GM23338 (cell line): ENCODE data around the gene CYTL1. TPM values are rescaled to one million over a fixed set of nuclear protein-coding genes. Genes with fewer than 3 reads are reported as not detected.

Experiments
- ATAC-seq: fragments of 200-7000 bp; cut with Tn5 transposase; 3 replicates; pipeline ENCODE4 v1.9.1; 2020
- DNase-seq: peaks from one replicate; pipeline ENCODE4 v3.0.0-alpha.2; 2015; ENCODE audit warnings: low spot score
- H2AFZ ChIP-seq: fragments of 200-600 bp; sonication (generic); 2 replicates; pipeline ENCODE4 v1.8.0; 2016; ENCODE audit warnings: antibody characterized with exemption, mild to moderate bottlenecking, moderate library complexity
- H3F3A ChIP-seq: fragments of 200-600 bp; sonication (generic); replicated peaks from 2 replicates; pipeline ENCODE4 v1.8.0; 2017; ENCODE audit warnings: antibody characterized with exemption, mixed run types, low read depth
- H3K27ac ChIP-seq: fragments of 200-600 bp; sonication (generic); 2 replicates; pipeline ENCODE4 v1.6.1; 2016; ENCODE audit warnings: low read depth
- H3K27me3 ChIP-seq: fragments of 200-600 bp; sonication (generic); 2 replicates; pipeline ENCODE4 v1.8.0; 2016; ENCODE audit warnings: mild to moderate bottlenecking, mixed run types, moderate library complexity; ENCODE audit not compliant: insufficient read depth
- H3K36me3 ChIP-seq: fragments of 200-600 bp; sonication (generic); 2 replicates; pipeline ENCODE4 v1.8.0; 2016; ENCODE audit warnings: mild to moderate bottlenecking; ENCODE audit not compliant: insufficient read depth
- H3K4me1 ChIP-seq: fragments of 200-600 bp; sonication (generic); 2 replicates; pipeline ENCODE4 v1.8.0; 2016; ENCODE audit warnings: mild to moderate bottlenecking, moderate library complexity; ENCODE audit not compliant: insufficient read depth
- H3K4me2 ChIP-seq: fragments of 200-600 bp; sonication (generic); 2 replicates; pipeline ENCODE4 v1.7.1; 2017; ENCODE audit warnings: mixed run types
- H3K4me3 ChIP-seq: fragments of 200-600 bp; sonication (generic); 2 replicates; pipeline ENCODE4 v1.6.1; 2016; ENCODE audit warnings: mixed run types
- H3K79me2 ChIP-seq: fragments of 200-600 bp; sonication (generic); replicated peaks from 2 replicates; pipeline ENCODE4 v1.8.0; 2017; ENCODE audit warnings: mild to moderate bottlenecking; ENCODE audit not compliant: insufficient read depth
- H3K9me2 ChIP-seq: fragments of 200-600 bp; sonication (generic); 2 replicates; pipeline ENCODE4 v1.8.0; 2017; ENCODE audit not compliant: insufficient read depth
- H4K20me1 ChIP-seq: fragments of 200-600 bp; sonication (generic); replicated peaks from 2 replicates; pipeline ENCODE4 v1.8.0; 2017; ENCODE audit warnings: mild to moderate bottlenecking; ENCODE audit not compliant: insufficient read depth
- H3K27ac Mint-ChIP-seq: 2 replicates; pipeline ENCODE4 v1.8.0; 2020; ENCODE audit warnings: inconsistent platforms, mild to moderate bottlenecking, moderate library complexity, mixed read lengths
- H3K27me3 Mint-ChIP-seq: 3 replicates; pipeline ENCODE4 v1.8.0; 2022; ENCODE audit warnings: low read depth, mild to moderate bottlenecking, moderate library complexity, mixed read lengths, inconsistent platforms; ENCODE audit not compliant: insufficient read depth, poor library complexity
- H3K36me3 Mint-ChIP-seq: 3 replicates; pipeline ENCODE4 v1.8.0; 2021; ENCODE audit warnings: low read depth, mild to moderate bottlenecking, inconsistent platforms, moderate library complexity, mixed read lengths
- H3K4me1 Mint-ChIP-seq: 3 replicates; pipeline ENCODE4 v1.8.0; 2020; ENCODE audit warnings: mild to moderate bottlenecking, inconsistent platforms, mixed read lengths
- H3K4me3 Mint-ChIP-seq: 3 replicates; pipeline ENCODE4 v1.8.0; 2021; ENCODE audit warnings: moderate library complexity, mild to moderate bottlenecking, inconsistent platforms, mixed read lengths
- H3K9me3 Mint-ChIP-seq: 3 replicates; pipeline ENCODE4 v1.8.0; 2020; ENCODE audit warnings: moderate library complexity, mild to moderate bottlenecking, inconsistent platforms, mixed read lengths
- CREB1 ChIP-seq: fragments of 250-450 bp; sonication (Bioruptor Pico); IDR thresholded peaks from 2 replicates; pipeline ENCODE4 v1.5.0; 2020; ENCODE audit warnings: low read depth, mild to moderate bottlenecking, moderate library complexity
- CTCF ChIP-seq, 2 experiments: fragments of 200-600 bp in 1 of 2; sonication (generic) in 1 of 2; conservative IDR thresholded peaks; 2 replicates each; pipeline versions ENCODE4 v1.5.1 to v1.6.1; 2016 to 2017; ENCODE audit warnings: antibody characterized with exemption in 2 of 2, low read depth in 2 of 2, mild to moderate bottlenecking in 2 of 2, moderate library complexity in 1 of 2
- ETS1 ChIP-seq: IDR thresholded peaks from 2 replicates; pipeline ENCODE4 v1.6.1; 2016; ENCODE audit warnings: antibody characterized with exemption
- EZH2 ChIP-seq: fragments of 200-600 bp; sonication (generic); IDR thresholded peaks from one replicate; pipeline ENCODE4 v1.8.0; 2017; ENCODE audit warnings: antibody characterized with exemption, mild to moderate bottlenecking, low read depth; ENCODE audit not compliant: unreplicated experiment
- EZH2phosphoT487 ChIP-seq: fragments of 200-600 bp; sonication (generic); IDR thresholded peaks from one replicate; pipeline ENCODE4 v1.8.1; 2018; ENCODE audit warnings: antibody characterized with exemption; ENCODE audit not compliant: unreplicated experiment
- JUNB ChIP-seq: IDR thresholded peaks from one replicate; pipeline ENCODE4 v1.6.1; 2016; ENCODE audit warnings: antibody characterized with exemption; ENCODE audit not compliant: unreplicated experiment
- NANOG ChIP-seq: IDR thresholded peaks from 2 replicates; pipeline ENCODE4 v1.6.1; 2016; ENCODE audit warnings: antibody characterized with exemption, borderline replicate concordance
- POLR2AphosphoS5 ChIP-seq: IDR thresholded peaks from 2 replicates; pipeline ENCODE4 v1.6.1; 2016; ENCODE audit warnings: antibody characterized with exemption, low read depth
- REST ChIP-seq: IDR thresholded peaks from one replicate; pipeline ENCODE4 v1.6.1; 2018; ENCODE audit warnings: antibody characterized with exemption; ENCODE audit not compliant: unreplicated experiment
- STAT1 ChIP-seq: IDR thresholded peaks from one replicate; pipeline ENCODE4 v1.6.1; 2016; ENCODE audit warnings: antibody characterized with exemption; ENCODE audit not compliant: unreplicated experiment
- ZNF114 ChIP-seq: fragments of 250-450 bp; sonication (Bioruptor Pico); IDR thresholded peaks from 2 replicates; pipeline ENCODE4 v1.5.0; 2020; ENCODE audit warnings: mild to moderate bottlenecking, moderate library complexity
- ZNF331 ChIP-seq: fragments of 250-450 bp; sonication (Bioruptor Pico); IDR thresholded peaks from 2 replicates; pipeline ENCODE4 v1.5.0; 2020; ENCODE audit warnings: low read depth, mild to moderate bottlenecking, moderate library complexity
- ZNF462 ChIP-seq: fragments of 250-450 bp; sonication (Bioruptor Pico); IDR thresholded peaks from 2 replicates; pipeline ENCODE4 v1.5.0; 2020; ENCODE audit warnings: mild to moderate bottlenecking, moderate library complexity
- polyA plus RNA-seq: library from polyadenylated mRNA; unstranded; fragments of >200 nt; fragmentation: Nextera tagmentation; extraction: Ambion mirVana; gene quantifications from 2 replicates; pipeline ENCODE4 v1.2.1, GENCODE V29; 2016
- total RNA-seq: library from RNA; depleted of rRNA; stranded (reverse); fragments of >200 nt; shearing (Covaris generic); gene quantifications from 2 replicates; pipeline ENCODE4 v1.2.3, GENCODE V29; 2014

CYTL1 gene
- total and polyA plus RNA-seq, 2 experiments from 2014 or later: 12.6 to 17.6 TPM

DNA sequence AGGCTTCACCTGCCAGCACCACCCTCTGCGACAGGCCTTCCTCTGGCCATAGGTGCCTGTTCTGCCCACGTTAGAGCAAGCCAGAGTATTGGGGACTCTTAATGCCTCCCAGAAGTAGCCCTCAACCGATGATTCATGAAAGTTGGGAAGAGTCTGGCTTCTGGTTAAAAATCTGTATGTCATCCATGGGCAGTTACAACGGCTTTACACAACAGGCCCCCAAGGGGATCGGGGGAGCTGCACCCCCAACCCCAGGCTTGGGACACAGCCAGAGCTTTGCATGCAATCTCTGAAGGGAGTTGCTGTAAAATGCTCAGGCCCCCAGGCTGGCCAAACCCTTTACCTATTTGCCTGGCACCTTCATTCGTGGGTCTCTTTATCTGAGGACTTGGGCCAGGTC, 5.4 kb upstream of the CYTL1 start:
- Mint-ChIP-seq H3K27ac (no peak overlapping the region), H3K4me1 (peaks cover 2% of the 10 kb centered on the region; the same call in 1 of the 3 replicates), H3K9me3 (no peaks in the 10 kb centered on the region), H3K27me3 (peaks cover 5% of the 10 kb centered on the region), H3K36me3 (no peaks in the 10 kb centered on the region; the same call in 2 of the 3 replicates), H3K4me3 (no peak overlapping the region)
- no peak overlapping the region for H3K4me2 ChIP-seq
- ATAC-seq (no peak), DNase-seq (no peak)
- no peak overlapping the region for H3K27ac ChIP-seq
- TF ChIP-seq JUNB (no peak), NANOG (no peak), CREB1 (CRISPR knock-in tag) (no peak), EZH2 (no peak), REST (no peak), EZH2phosphoT487 (no peak), ZNF114 (CRISPR knock-in tag) (no peak), ETS1 (no peak), POLR2AphosphoS5 (no peak), STAT1 (no peak), ZNF331 (CRISPR knock-in tag) (no peak), ZNF462 (CRISPR knock-in tag) (no peak), CTCF (conservative IDR thresholded peaks at IDR 0.05; ENCODE audit: low read depth in 2 of 2) (no peak)
- H3F3A ChIP-seq: no peaks in the 10 kb centered on the region
- H3K79me2 ChIP-seq: no peaks in the 10 kb centered on the region
- peaks cover under 1% of the 10 kb centered on the region; the same call in 1 of the 2 replicates for H3K4me1 ChIP-seq
- H4K20me1 ChIP-seq: no peaks in the 10 kb centered on the region
- no peak overlapping the region for H2AFZ ChIP-seq
- H3K4me3 ChIP-seq: no peak overlapping the region
- H3K27me3 ChIP-seq: no peaks in the 10 kb centered on the region
- no peaks in the 10 kb centered on the region for H3K36me3 ChIP-seq
- no peaks in the 10 kb centered on the region for H3K9me2 ChIP-seq
